ENCODE data around the gene ILKAP. TPM values are rescaled to one million over a fixed set of nuclear protein-coding genes. Genes with fewer than 3 reads are reported as not detected.

Gene ILKAP
- total RNA-seq, 3 donors from 2014 or later = 31.4 to 43.9 (median 38.3) TPM

DNA sequence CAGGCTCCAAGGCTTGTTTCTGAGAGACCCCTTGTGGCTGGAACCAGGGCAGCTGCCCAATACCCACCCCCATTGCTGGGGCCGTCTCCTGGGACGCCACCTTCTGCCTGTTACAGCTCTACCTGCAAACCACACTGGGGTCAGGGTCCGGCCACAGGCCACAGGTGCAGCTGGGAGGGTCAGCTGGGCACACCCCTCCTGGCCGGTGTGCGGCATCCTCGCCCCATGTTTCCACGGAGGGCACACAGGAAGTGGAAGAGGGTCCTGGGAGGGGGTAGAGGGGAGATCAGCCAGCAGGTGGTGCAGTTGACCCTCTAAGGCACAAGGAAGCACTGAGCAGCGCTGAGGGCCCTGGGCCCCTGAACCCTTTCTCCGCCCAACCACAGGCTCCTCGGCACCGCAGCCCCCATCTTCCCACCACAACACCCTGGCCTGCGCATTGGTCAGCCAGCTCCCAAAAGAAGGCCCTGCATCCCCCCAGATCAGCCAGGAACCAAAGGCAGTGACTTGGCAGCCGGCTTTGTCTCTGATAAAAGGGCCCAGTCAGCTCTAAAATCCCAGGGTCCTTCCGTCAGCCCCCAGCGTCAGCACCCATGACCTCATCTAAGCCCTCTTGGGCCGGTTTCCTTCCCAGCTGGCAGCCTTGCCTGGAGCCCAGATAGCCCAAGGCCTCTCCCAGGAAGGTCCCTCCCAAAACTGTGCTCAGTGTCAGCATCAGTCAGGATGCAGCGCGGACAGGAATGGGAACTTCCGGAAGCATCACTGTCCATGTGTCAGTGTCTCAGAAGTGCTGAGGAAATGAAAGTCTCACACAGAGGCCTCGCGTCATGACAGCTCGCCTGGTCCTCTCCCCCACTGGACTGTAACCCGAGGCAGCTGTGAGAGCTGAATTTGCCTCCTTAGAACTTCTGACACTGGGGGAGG is 43.0 kb downstream of the ILKAP start:
- Histone ChIP-seq H3K4me1 (no peaks in the 10 kb centered on the region), H3K9me3 (no peaks in the 10 kb centered on the region), H3K36me3 (no peaks in the 10 kb centered on the region), H3K27ac (no peak overlapping the region), H3K27me3 (peaks cover 0 to 25% of the 10 kb centered on the region in 2 donors), H3K4me3 (no peak overlapping the region)
- intact Hi-C loops (cut with DNase I; ENCODE audit: low total_unique reads) = no loop called here
- DNase-seq (ENCODE audit: low spot score in 2 of 2) = no peak
- TF ChIP-seq POLR2AphosphoS5 (IDR thresholded peaks at IDR 0.05) (no peak), POLR2A (IDR thresholded peaks at IDR 0.05) (no peak)
- TF ChIP-seq, protein P1, sequence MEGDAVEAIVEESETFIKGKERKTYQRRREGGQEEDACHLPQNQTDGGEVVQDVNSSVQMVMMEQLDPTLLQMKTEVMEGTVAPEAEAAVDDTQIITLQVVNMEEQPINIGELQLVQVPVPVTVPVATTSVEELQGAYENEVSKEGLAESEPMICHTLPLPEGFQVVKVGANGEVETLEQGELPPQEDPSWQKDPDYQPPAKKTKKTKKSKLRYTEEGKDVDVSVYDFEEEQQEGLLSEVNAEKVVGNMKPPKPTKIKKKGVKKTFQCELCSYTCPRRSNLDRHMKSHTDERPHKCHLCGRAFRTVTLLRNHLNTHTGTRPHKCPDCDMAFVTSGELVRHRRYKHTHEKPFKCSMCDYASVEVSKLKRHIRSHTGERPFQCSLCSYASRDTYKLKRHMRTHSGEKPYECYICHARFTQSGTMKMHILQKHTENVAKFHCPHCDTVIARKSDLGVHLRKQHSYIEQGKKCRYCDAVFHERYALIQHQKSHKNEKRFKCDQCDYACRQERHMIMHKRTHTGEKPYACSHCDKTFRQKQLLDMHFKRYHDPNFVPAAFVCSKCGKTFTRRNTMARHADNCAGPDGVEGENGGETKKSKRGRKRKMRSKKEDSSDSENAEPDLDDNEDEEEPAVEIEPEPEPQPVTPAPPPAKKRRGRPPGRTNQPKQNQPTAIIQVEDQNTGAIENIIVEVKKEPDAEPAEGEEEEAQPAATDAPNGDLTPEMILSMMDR (IDR thresholded peaks at IDR 0.05) = no peak

DNA sequence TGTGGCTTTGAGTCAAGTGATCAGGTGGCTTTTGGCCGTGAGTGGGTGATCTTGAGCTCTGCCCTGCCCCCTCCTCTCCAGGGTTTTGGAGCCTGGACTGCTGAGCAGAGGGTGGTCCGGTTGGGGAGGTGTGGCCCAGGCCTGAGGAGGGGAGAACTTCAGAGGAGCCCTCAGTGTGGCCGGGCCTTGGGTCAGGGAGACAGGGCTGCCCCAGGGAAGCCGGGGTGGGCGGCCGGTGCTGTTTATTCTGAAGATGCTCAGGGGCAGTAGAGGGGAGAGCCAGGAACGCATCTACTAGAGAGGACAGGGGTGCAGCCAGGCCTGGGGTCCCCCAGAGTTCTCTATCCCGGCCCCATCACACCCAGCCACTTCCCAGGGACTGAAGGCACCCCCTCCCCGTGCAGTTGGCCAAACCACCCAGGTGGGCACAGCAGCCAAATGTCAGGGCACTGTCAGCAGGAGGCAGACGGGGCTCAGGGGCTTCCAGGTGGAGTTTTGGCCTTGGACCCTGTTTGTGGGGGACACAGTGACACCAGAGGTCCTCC is 43.8 kb downstream of the ILKAP start:
- H3K27me3 ChIP-seq = peaks cover 0 to 25% of the 10 kb centered on the region in 2 donors
- intact Hi-C loops (cut with DNase I; ENCODE audit: low total_unique reads) = no loop called here
- DNase-seq (ENCODE audit: low spot score in 2 of 2) = no peak
- peak overlapping the region in 1 of 3 donors; percentile 57 for H3K4me3 ChIP-seq
- H3K36me3 ChIP-seq = no peaks in the 10 kb centered on the region
- no peak overlapping the region for H3K27ac ChIP-seq
- TF ChIP-seq POLR2A (IDR thresholded peaks at IDR 0.05) (no peak), POLR2AphosphoS5 (IDR thresholded peaks at IDR 0.05) (no peak)
- TF ChIP-seq, protein P1 (IDR thresholded peaks at IDR 0.05) = no peak
- H3K4me1 ChIP-seq = no peaks in the 10 kb centered on the region
- no peaks in the 10 kb centered on the region for H3K9me3 ChIP-seq

DNA sequence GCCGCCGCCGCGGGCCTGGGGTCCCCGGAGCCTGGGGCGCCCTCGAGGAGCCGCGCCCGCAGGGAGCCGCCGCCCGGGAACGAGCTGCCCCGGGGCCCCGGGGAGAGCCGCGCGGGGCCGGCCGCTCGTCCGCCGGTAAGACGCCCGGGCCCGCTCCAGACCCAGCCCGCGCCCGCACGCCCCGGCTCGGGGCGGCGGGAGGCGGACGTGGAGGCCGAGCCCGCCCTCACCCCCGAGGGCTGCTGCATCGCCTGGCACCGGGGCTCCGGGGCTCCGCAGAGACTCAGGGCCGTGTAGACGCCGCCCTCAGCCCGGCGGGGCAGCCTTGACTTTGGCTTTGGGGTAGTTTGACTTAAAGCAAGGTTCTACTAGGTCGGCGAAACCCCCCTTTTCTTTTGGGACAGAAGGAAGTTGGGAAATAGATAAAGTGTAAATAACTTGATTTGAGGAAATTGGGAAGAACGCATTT is 44.4 kb downstream of the ILKAP start:
- Histone ChIP-seq H3K9me3 (no peaks in the 10 kb centered on the region), H3K27ac (no peak overlapping the region), H3K27me3 (peaks cover 0 to 22% of the 10 kb centered on the region in 2 donors), H3K36me3 (no peaks in the 10 kb centered on the region), H3K4me1 (no peaks in the 10 kb centered on the region), H3K4me3 (peak overlapping the region; percentile 8 to 57 (median 37))
- intact Hi-C loops (cut with DNase I; ENCODE audit: low total_unique reads) = no loop called here
- DNase-seq (ENCODE audit: low spot score in 2 of 2) = no peak
- TF ChIP-seq POLR2AphosphoS5 (IDR thresholded peaks at IDR 0.05) = no peak
- TF ChIP-seq, protein P1 (IDR thresholded peaks at IDR 0.05) = no peak
- no peak for TF ChIP-seq POLR2A (IDR thresholded peaks at IDR 0.05)

DNA sequence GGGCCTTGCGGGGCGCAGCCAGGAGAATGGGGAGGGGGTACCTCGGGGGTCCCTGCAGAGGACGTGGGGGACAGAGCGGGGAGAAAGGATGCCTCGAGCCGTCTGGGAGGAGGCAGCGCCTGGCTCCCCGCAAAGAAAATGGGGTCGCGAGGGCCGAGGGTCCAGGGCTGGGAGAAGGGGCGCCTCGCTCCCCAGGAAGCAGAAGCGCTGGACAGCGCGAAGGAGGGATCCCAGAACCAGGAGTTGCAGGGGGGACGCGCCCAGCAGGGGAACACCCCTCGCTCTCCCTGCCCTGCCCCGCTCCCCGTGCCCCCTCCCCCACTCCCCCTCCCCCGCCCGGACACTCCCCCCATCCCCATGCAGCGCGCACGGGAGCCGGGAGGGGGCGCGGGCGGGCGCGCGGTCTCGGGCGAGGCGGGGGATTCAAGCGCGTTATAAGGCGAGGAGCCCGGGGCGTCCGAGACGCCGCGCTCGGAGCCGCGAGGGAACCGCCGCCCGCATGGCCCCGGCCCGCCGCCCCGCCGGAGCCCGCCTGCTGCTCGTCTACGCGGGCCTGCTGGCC is 44.9 kb downstream of the ILKAP start, which contains the start of gene ERFE:
Gene ERFE (plus strand): TSS at position 462 of the 562 bp plus-strand sequence. CDS start 38 bp downstream, at position 500.
- TF ChIP-seq POLR2AphosphoS5 (IDR thresholded peaks at IDR 0.05) (no peak), POLR2A (IDR thresholded peaks at IDR 0.05) (no peak)
- TF ChIP-seq, protein P1 (IDR thresholded peaks at IDR 0.05) = no peak
- no peaks in the 10 kb centered on the region for H3K4me1 ChIP-seq
- H3K36me3 ChIP-seq = no peaks in the 10 kb centered on the region
- intact Hi-C loops (cut with DNase I; ENCODE audit: low total_unique reads) = no loop called here
- H3K9me3 ChIP-seq = no peaks in the 10 kb centered on the region
- no peak for DNase-seq (ENCODE audit: low spot score in 2 of 2)
- peak within 1 kb of the TSS; percentile 10 to 57 (median 37) for H3K4me3 ChIP-seq
- no peak within 1 kb of the TSS for H3K27ac ChIP-seq
- H3K27me3 ChIP-seq = peaks cover 0 to 17% of the 10 kb centered on the region in 2 donors
